ENCODE results near the gene CTDSP2.

- TF ChIP-seq POLR2A (IDR thresholded peaks at IDR 0.05; ENCODE audit: borderline replicate concordance, extremely low read depth, insufficient read depth, insufficient read length) (no peak), EZH2phosphoT487 (IDR thresholded peaks at IDR 0.05; ENCODE audit: borderline replicate concordance) (no peak), POLR2AphosphoS5 (IDR thresholded peaks at IDR 0.05; ENCODE audit: low read depth, low read length) (no peak), SP1 (IDR thresholded peaks at IDR 0.05; ENCODE audit: low read depth) (no peak), EZH2 (IDR thresholded peaks at IDR 0.05) (no peak), CTCF (IDR thresholded peaks at IDR 0.05 in 2 of 3, conservative IDR thresholded peaks at IDR 0.05 in 1 of 3; ENCODE audit: borderline replicate concordance in 1 of 3, insufficient read depth in 1 of 3, low read depth in 2 of 3, low read length in 2 of 3) (no peak), ZNF274 (IDR thresholded peaks at IDR 0.05; ENCODE audit: low read depth, low read length) (no peak), ZFX (IDR thresholded peaks at IDR 0.05) (no peak), EGR1 (IDR thresholded peaks at IDR 0.05; ENCODE audit: low read depth) (no peak), FOSL1 (IDR thresholded peaks at IDR 0.05; ENCODE audit: low read depth) (no peak), SIN3A (IDR thresholded peaks at IDR 0.05; ENCODE audit: low read depth) (no peak), YY1 (IDR thresholded peaks at IDR 0.05; ENCODE audit: extremely low read depth, insufficient replicate concordance, low read depth, low read length) (no peak), RAD21 (IDR thresholded peaks at IDR 0.05; ENCODE audit: low read depth) (no peak)
Measured at GRCh38 chr12:57816001-57816854, 30.3 kb downstream of the CTDSP2 start.

Data from HCT116 (cell line).